Hepatic stellate cell (primary cell): ENCODE results near the gene AGL.
A peak's percentile ranks its signal among the peaks of the same experiment; 100 is the strongest.
"Not testable (repeated sequence)": the region's sequence is repeated elsewhere in the genome, so short reads cannot be mapped to it uniquely, and the experiment has no call there.

Source experiments
- DNase-seq: peaks from one replicate; pipeline ENCODE4 v3.0.0; 2011; ENCODE audit warnings: low spot score

The AGL gene

DNA sequence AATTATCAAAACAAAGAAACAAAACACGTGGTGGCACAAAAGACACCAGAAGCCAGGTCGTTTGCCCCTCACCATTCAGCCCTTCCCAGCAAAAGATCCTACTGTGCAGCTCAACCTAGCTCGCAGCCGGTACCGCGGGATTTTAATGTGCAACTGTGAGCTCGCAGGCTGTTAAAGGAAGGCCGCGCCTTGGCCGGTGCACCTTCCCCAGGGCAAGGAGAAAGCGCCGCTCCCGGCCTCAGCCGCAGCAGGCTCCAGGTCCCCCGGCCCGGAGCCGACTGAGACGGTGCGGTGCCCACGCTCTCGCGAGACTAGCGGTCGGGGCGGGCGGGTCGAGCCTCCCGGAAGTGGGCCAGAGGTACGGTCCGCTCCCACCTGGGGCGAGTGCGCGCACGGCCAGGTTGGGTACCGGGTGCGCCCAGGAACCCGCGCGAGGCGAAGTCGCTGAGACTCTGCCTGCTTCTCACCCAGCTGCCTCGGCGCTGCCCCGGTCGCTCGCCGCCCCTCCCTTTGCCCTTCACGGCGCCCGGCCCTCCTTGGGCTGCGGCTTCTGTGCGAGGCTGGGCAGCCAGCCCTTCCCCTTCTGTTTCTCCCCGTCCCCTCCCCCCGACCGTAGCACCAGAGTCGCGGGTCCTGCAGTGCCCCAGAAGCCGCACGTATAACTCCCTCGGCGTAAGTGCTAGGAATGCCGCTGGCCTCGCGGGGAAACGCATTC is at the start of gene AGL:
Gene AGL, plus strand, starts transcription at position 618 of the 715 bp plus-strand sequence. CDS start 682 bp downstream, outside the sequence.
- DNase-seq: peak; percentile 83

GRCh38 chr1:99801584-99801983 is 48.6 kb upstream of the AGL start:
- DNase-seq: no peak

DNA sequence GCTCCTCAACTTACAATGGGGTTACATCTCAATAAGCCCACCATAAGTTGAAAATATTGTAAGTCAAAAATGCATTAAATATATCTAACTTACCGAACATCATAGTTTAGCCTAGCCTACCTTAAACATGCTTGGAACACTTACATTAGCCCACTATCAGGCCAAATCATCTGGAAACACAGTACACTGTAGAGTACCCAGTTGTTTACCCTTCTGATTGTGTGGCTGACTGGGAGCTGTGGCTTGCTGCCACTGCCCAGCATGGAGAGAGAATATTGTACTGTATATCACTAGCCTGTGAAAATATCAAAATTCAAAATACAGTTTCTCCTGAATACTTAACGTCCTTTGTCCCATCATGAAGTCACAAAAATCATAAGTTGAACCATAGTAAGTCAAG is 43.3 kb upstream of the AGL start:
- DNase-seq: no peak

GRCh38 chr1:99808391-99809115 is 41.6 kb upstream of the AGL start:
- DNase-seq: peak; percentile 80

DNA sequence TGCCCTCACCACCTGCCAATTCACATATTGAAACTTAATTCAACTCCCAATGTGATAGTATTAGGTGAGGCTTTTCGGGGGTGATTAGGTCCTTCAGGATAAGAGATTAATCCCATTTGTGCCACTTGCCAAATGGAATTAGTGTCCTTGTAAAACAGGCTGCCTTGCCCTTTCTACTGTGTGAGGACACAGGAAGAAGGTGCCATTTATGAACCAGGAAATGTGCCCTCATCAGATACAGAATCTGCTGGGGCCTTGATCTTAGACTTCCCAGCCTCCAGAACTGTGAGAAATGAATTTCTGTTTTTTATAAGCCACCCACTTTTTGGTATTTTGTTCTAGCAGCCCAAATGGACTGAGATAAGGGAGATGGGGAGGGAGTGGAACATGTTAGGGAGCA is 39.1 kb upstream of the AGL start:
- no peak for DNase-seq

GRCh38 chr1:99811747-99812146 is 38.4 kb upstream of the AGL start:
- no peak for DNase-seq

- no peak for DNase-seq
These were observed 35.7 kb upstream of the AGL start for GRCh38 chr1:99814373-99814900.

- DNase-seq: no peak
These were observed 33.5 kb upstream of the AGL start for GRCh38 chr1:99816656-99817055.

DNA sequence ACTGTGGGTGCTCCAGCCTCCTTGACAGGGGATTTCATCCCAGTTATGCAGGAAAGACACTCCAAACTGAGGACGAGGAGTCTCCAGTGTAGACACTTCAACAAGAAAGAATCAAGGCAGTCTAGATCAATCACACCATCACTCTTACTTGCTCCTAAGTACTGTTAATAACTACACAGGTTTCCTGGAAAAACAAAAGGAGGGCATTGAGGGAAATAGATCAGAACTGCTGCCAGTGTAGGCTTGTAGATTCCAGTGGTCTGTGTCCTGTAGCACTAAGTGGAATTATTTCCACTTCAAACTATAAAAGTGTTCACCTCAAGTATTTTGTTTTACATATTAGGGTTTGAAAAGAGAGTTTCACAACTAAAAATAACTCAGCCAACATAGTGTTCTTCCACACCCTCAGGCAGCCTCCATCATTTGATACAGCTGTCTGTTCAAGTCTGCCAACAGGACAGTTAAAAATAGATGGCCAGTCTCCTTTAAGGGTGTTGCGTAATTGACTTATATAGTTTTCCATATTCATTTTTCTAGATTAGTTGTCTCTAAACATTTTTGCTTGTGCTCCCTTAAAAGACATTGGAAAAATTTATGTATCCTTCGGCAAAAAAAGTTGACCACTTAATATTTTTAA is 32.0 kb upstream of the AGL start:
- no peak for DNase-seq

- DNase-seq: no peak
These were observed 29.6 kb upstream of the AGL start for GRCh38 chr1:99820546-99820945.

DNA sequence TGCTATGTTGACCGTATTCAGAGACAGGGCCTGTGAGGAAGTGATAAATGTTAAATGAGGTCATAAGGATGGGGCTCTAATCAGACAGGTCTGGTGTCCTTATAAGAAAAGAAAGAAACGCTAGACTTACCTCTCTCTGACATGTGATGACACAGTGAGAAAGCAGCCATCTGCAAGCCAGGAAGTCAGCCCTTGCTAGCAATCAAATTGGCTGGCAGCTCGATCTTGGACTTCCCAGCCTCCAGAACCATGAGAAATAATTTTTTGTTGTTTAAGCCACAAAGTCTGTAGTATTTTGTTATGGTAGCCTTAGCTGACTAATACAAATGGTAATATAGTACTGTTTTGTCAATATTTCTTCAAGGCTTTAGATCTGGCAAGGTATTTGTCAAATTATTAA is 25.1 kb upstream of the AGL start:
- no peak for DNase-seq

GRCh38 chr1:99825702-99826101 is 24.5 kb upstream of the AGL start:
- no peak for DNase-seq

GRCh38 chr1:99827970-99828369 is 22.2 kb upstream of the AGL start:
- no peak for DNase-seq

DNA sequence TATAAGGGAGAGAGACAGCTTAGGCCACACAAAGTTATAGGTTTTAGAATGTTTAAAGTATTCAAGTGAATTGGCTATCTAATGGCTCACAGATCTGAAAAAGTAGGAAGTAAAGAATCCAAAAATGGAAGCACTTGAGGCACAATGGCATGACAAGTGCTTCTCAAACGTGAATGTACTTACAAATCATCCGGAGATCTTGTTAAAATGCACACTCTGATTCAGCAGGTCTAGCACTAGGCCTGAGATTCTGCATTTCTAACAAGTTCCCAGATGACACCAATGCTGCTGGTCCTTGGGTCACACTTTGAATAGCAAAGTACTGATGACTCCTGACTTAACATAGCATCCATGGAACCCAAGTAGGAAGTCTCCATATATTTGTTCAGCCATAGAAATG is 20.9 kb upstream of the AGL start:
- no peak for DNase-seq

- DNase-seq: not testable (repeated sequence)
These were observed 16.2 kb upstream of the AGL start for GRCh38 chr1:99833911-99834310.

- not testable (repeated sequence) for DNase-seq
These were observed 13.7 kb upstream of the AGL start for GRCh38 chr1:99836171-99837103.

- not testable (repeated sequence) for DNase-seq
These were observed 9.8 kb upstream of the AGL start for GRCh38 chr1:99840353-99840752.

- DNase-seq: no peak
These were observed 6.4 kb upstream of the AGL start for GRCh38 chr1:99843760-99844159.

GRCh38 chr1:99845201-99845600 is 5.0 kb upstream of the AGL start:
- not testable (repeated sequence) for DNase-seq

DNA sequence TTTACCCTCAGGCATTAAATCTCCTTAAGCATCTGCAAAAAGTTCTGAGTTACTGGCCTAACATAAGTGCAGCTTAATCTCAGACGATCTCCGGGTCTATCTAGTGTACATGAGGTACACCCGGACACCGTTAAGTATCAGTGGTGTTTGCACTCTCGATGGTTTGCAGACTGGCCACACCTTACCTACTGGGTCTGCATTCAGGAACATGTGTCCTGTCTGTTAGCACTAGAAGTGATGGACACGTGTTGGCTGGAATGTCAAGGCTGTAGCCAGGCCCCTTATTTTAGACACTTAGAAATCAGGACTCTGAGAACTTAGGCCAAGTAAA is 783 bp upstream of the AGL start:
- DNase-seq: no peak

GRCh38 chr1:99850459-99851291 is 514 bp downstream of the AGL start:
- DNase-seq: peak; percentile 14
